Osteocyte (in vitro differentiated cells): ENCODE results near the gene CRIM1. TPM values are rescaled to one million over a fixed set of nuclear protein-coding genes. Genes with fewer than 3 reads are reported as not detected.
"Not testable (repeated sequence)": the region's sequence is repeated elsewhere in the genome, so short reads cannot be mapped to it uniquely, and the experiment has no call there.

Experiments
- DNase-seq: peaks from one replicate; pipeline ENCODE4 v3.0.0; 2021; ENCODE audit warnings: mixed read lengths; ENCODE audit not compliant: unreplicated experiment; ENCODE audit errors: extremely low spot score
- H3K27ac Mint-ChIP-seq: one replicate; pipeline ENCODE4 v1.8.0; 2021; ENCODE audit warnings: mild to moderate bottlenecking, mixed read lengths; ENCODE audit not compliant: unreplicated experiment
- H3K27me3 Mint-ChIP-seq: one replicate; pipeline ENCODE4 v1.8.0; 2021; ENCODE audit warnings: mixed read lengths; ENCODE audit not compliant: unreplicated experiment
- H3K36me3 Mint-ChIP-seq: one replicate; pipeline ENCODE4 v1.8.0; 2021; ENCODE audit warnings: mixed read lengths; ENCODE audit not compliant: unreplicated experiment
- H3K4me1 Mint-ChIP-seq: one replicate; pipeline ENCODE4 v1.8.0; 2021; ENCODE audit warnings: mixed read lengths; ENCODE audit not compliant: unreplicated experiment
- H3K4me3 Mint-ChIP-seq: one replicate; pipeline ENCODE4 v1.8.0; 2021; ENCODE audit warnings: mild to moderate bottlenecking, moderate library complexity, mixed read lengths; ENCODE audit not compliant: unreplicated experiment
- H3K9me3 Mint-ChIP-seq: one replicate; pipeline ENCODE4 v1.8.0; 2021; ENCODE audit warnings: mixed read lengths; ENCODE audit not compliant: unreplicated experiment
- CTCF ChIP-seq: fragments of 200-600 bp; sonication (generic); IDR thresholded peaks from 2 replicates; pipeline ENCODE4 v1.5.0; 2021; ENCODE audit warnings: antibody characterized with exemption, mild to moderate bottlenecking, moderate library complexity
- total RNA-seq: library from RNA; stranded (reverse); gene quantifications from 2 replicates; pipeline ENCODE4 v1.2.1, GENCODE V29; 2021

Gene CRIM1
- total RNA-seq, 1 donor from 2014 or later, result 194 TPM

- DNase-seq, result no peak
- no peak overlapping the region for H3K4me3 Mint-ChIP-seq
- peak overlapping the region; percentile 96 for H3K27ac Mint-ChIP-seq
- no peaks in the 10 kb centered on the region for H3K27me3 Mint-ChIP-seq
- TF ChIP-seq CTCF, result no peak
- H3K36me3 Mint-ChIP-seq, result peaks cover 5% of the 10 kb centered on the region
- no peaks in the 10 kb centered on the region for H3K9me3 Mint-ChIP-seq
- peaks cover 79% of the 10 kb centered on the region for H3K4me1 Mint-ChIP-seq
These were observed 5.8 kb downstream of the CRIM1 start for GRCh38 chr2:36361396-36361795.

- Mint-ChIP-seq H3K4me1 (peaks cover 88% of the 10 kb centered on the region), H3K27me3 (no peaks in the 10 kb centered on the region), H3K27ac (peak overlapping the region; percentile 54), H3K4me3 (peak overlapping the region; percentile 27), H3K9me3 (no peaks in the 10 kb centered on the region), H3K36me3 (peaks cover 5% of the 10 kb centered on the region)
- no peak for TF ChIP-seq CTCF
- DNase-seq, result no peak
These were observed 6.7 kb downstream of the CRIM1 start for GRCh38 chr2:36362291-36362690.

GRCh38 chr2:36363085-36363484 lies 7.5 kb downstream of the CRIM1 start:
- not testable (repeated sequence) for H3K36me3 Mint-ChIP-seq, H3K27me3 Mint-ChIP-seq, H3K9me3 Mint-ChIP-seq, DNase-seq, H3K4me3 Mint-ChIP-seq
- Mint-ChIP-seq H3K4me1 (peaks cover 93% of the 10 kb centered on the region), H3K27ac (peak overlapping the region; percentile 54)

GRCh38 chr2:36366491-36367120 lies 11.0 kb downstream of the CRIM1 start:
- no peak overlapping the region for H3K4me3 Mint-ChIP-seq
- no peak for DNase-seq
- H3K27me3 Mint-ChIP-seq, result no peaks in the 10 kb centered on the region
- H3K9me3 Mint-ChIP-seq, result no peaks in the 10 kb centered on the region
- peaks cover 95% of the 10 kb centered on the region for H3K4me1 Mint-ChIP-seq
- no peak for TF ChIP-seq CTCF
- H3K27ac Mint-ChIP-seq, result peak overlapping the region; percentile 70
- no peaks in the 10 kb centered on the region for H3K36me3 Mint-ChIP-seq

GRCh38 chr2:36367486-36367885 lies 11.9 kb downstream of the CRIM1 start:
- no peak for TF ChIP-seq CTCF
- Mint-ChIP-seq H3K4me1 (peaks cover 95% of the 10 kb centered on the region), H3K27me3 (no peaks in the 10 kb centered on the region), H3K27ac (peak overlapping the region; percentile 70), H3K4me3 (peak overlapping the region; percentile 1), H3K9me3 (no peaks in the 10 kb centered on the region), H3K36me3 (no peaks in the 10 kb centered on the region)
- no peak for DNase-seq
